HG02885 (cell line): Measurements from ENCODE around the gene SGSH.

Experiments used
- ATAC-seq: cut with Tn5 transposase; IDR thresholded peaks from one replicate; pipeline ENCODE4 v1.9.1; 2021; ENCODE audit warnings: mild to moderate bottlenecking; ENCODE audit not compliant: unreplicated experiment, poor library complexity

SGSH gene

DNA sequence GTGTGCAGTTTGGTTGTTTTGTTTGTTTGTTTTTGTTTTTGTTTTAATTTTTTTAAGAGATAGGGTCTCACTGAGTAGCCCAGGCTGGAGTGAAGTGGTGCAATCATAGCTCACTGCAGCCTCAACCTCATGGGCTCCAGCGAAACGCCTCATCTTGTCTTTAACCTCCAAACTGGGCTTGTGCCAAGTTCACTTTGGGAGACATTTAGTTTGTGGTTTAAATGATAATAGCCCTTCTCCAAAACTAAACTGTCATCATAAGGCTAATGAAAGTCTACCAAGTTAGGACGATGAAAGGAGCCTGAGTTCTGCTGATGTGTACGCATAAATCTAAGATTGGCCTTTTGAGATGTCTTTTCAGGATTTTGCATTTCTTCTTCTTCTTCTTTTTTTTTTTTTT, 56.8 kb downstream of the SGSH start:
- no peak for ATAC-seq

GRCh38 chr17:80160536-80160935, 59.6 kb downstream of the SGSH start:
- ATAC-seq: no peak
